GM23248 (cell line): ENCODE results near the gene RAB31. TPM values are rescaled to one million over a fixed set of nuclear protein-coding genes. Genes with fewer than 3 reads are reported as not detected.

Source experiments
- DNase-seq: peaks from one replicate; pipeline ENCODE4 v3.0.0-alpha.2; 2015
- H2AFZ ChIP-seq: fragments of 200-600 bp; sonication (generic); 2 replicates; pipeline ENCODE4 v1.6.1; 2016; ENCODE audit warnings: antibody characterized with exemption
- H3F3A ChIP-seq: fragments of 200-600 bp; sonication (generic); 2 replicates; pipeline ENCODE4 v1.6.1; 2016; ENCODE audit warnings: mild to moderate bottlenecking, antibody characterized with exemption, mixed run types; ENCODE audit not compliant: insufficient read depth
- H3K27ac ChIP-seq: fragments of 200-600 bp; sonication (generic); 2 replicates; pipeline ENCODE4 v1.5.1; 2016; ENCODE audit warnings: mild to moderate bottlenecking
- H3K27me3 ChIP-seq: fragments of 200-600 bp; sonication (generic); replicated peaks from 2 replicates; pipeline ENCODE4 v1.6.1; 2016; ENCODE audit warnings: mild to moderate bottlenecking; ENCODE audit not compliant: insufficient read depth
- H3K36me3 ChIP-seq: fragments of 200-600 bp; sonication (generic); 2 replicates; pipeline ENCODE4 v1.6.1; 2016; ENCODE audit warnings: low read depth, mild to moderate bottlenecking
- H3K4me1 ChIP-seq: fragments of 200-600 bp; sonication (generic); 2 replicates; pipeline ENCODE4 v1.6.1; 2016; ENCODE audit warnings: mild to moderate bottlenecking; ENCODE audit not compliant: insufficient read depth
- H3K4me2 ChIP-seq: fragments of 200-600 bp; sonication (generic); one replicate; pipeline ENCODE4 v1.6.1; 2016; ENCODE audit warnings: mild to moderate bottlenecking; ENCODE audit not compliant: unreplicated experiment
- H3K4me3 ChIP-seq: fragments of 200-600 bp; sonication (generic); 2 replicates; pipeline ENCODE4 v1.5.1; 2016; ENCODE audit warnings: mild to moderate bottlenecking
- H3K79me2 ChIP-seq: fragments of 200-600 bp; sonication (generic); 2 replicates; pipeline ENCODE4 v1.6.1; 2016; ENCODE audit warnings: mild to moderate bottlenecking; ENCODE audit not compliant: insufficient read depth
- H3K9ac ChIP-seq: fragments of 200-600 bp; sonication (generic); 2 replicates; pipeline ENCODE4 v1.6.1; 2016; ENCODE audit warnings: mild to moderate bottlenecking
- H3K9me2 ChIP-seq: fragments of 200-600 bp; sonication (generic); 2 replicates; pipeline ENCODE4 v1.6.1; 2016; ENCODE audit warnings: mixed run types, mild to moderate bottlenecking, moderate library complexity; ENCODE audit not compliant: insufficient read depth
- H3K9me3 ChIP-seq: fragments of 200-600 bp; sonication (generic); one replicate; pipeline ENCODE4 v1.6.1; 2017; ENCODE audit warnings: low read depth
- H4K20me1 ChIP-seq: fragments of 200-600 bp; sonication (generic); 2 replicates; pipeline ENCODE4 v1.6.0; 2016; ENCODE audit not compliant: insufficient read depth
- EZH2 ChIP-seq: fragments of 200-600 bp; sonication (generic); IDR thresholded peaks from 2 replicates; pipeline ENCODE4 v1.6.1; 2018; ENCODE audit warnings: antibody characterized with exemption, mild to moderate bottlenecking; ENCODE audit not compliant: insufficient read depth, poor library complexity, severe bottlenecking
- EZH2phosphoT487 ChIP-seq: fragments of 200-600 bp; sonication (generic); IDR thresholded peaks from 2 replicates; pipeline ENCODE4 v1.6.1; 2018; ENCODE audit warnings: antibody characterized with exemption, moderate library complexity, mild to moderate bottlenecking, low read depth; ENCODE audit not compliant: insufficient read depth
- WGBS, 2 experiments: methylation state at CpG; one replicate each; pipeline ENCODE4 v1.1.6; 2015 to 2017; ENCODE audit warnings: low lambda C conversion rate in 2 of 2, low coverage in 1 of 2; ENCODE audit errors: missing lambda C conversion rate in 2 of 2; 5-methylcytosine and 5-hydroxymethylcytosine counted together
- in situ Hi-C: fragments of 300-500 bp; cut with MboI; formaldehyde crosslinking; loops from 2 replicates; pipeline ENCODE4 v1.15.0; 2020
- polyA plus RNA-seq: library from polyadenylated mRNA; unstranded; fragments of >200 nt; fragmentation: Nextera tagmentation; extraction: Ambion mirVana; gene quantifications from 2 replicates; pipeline ENCODE4 v1.2.1, GENCODE V29; 2016
- total RNA-seq: library from RNA; depleted of rRNA; stranded (reverse); fragments of >200 nt; shearing (Covaris generic); gene quantifications from 2 replicates; pipeline ENCODE4 v1.2.3, GENCODE V29; 2014

Gene RAB31
- total and polyA plus RNA-seq, 2 experiments from 2014 or later = 49.2 to 144 TPM

- no peaks in the 10 kb centered on the region for H3K9me2 ChIP-seq
- 95 to 98% methylated on average over 9 of the region's 9 CpGs for WGBS, 2 experiments
- no peak overlapping the region for H3K4me2 ChIP-seq
- DNase-seq = no peak
- peaks cover 10% of the 10 kb centered on the region; the same call in 1 of the 2 replicates for H3K79me2 ChIP-seq
- H3K4me3 ChIP-seq = no peak overlapping the region
- no peaks in the 10 kb centered on the region for H3K9me3 ChIP-seq
- peaks cover 12% of the 10 kb centered on the region; the same call in 1 of the 2 replicates for H3F3A ChIP-seq
- TF ChIP-seq EZH2 = no peak
- no peak for TF ChIP-seq EZH2phosphoT487
- no peak overlapping the region for H3K9ac ChIP-seq
- no peak overlapping the region for H2AFZ ChIP-seq
- no peaks in the 10 kb centered on the region for H3K36me3 ChIP-seq
- H4K20me1 ChIP-seq = no peaks in the 10 kb centered on the region
- no peaks in the 10 kb centered on the region for H3K27me3 ChIP-seq
- in situ Hi-C loops = no loop called here
- peaks cover 15% of the 10 kb centered on the region for H3K4me1 ChIP-seq
- H3K27ac ChIP-seq = no peak overlapping the region
Observed at GRCh38 chr18:9806905-9807304, 98.8 kb downstream of the RAB31 start.

GRCh38 chr18:9808295-9809241, 100.5 kb downstream of the RAB31 start:
- no peaks in the 10 kb centered on the region for H3K27me3 ChIP-seq
- H3K9me2 ChIP-seq = no peaks in the 10 kb centered on the region
- H3F3A ChIP-seq = peaks cover 12% of the 10 kb centered on the region; the same call in 1 of the 2 replicates
- peak; percentile 43 for DNase-seq
- no peaks in the 10 kb centered on the region for H3K36me3 ChIP-seq
- no peak overlapping the region; the same call in 1 of the 2 replicates for H3K9ac ChIP-seq
- peaks cover 8% of the 10 kb centered on the region; the same call in 1 of the 2 replicates for H3K79me2 ChIP-seq
- in situ Hi-C loops = no loop called here
- peak overlapping the region; percentile 33 for H3K4me2 ChIP-seq
- peak overlapping the region; percentile 28; the same call in 1 of the 2 replicates for H2AFZ ChIP-seq
- TF ChIP-seq EZH2 = no peak
- no peak for TF ChIP-seq EZH2phosphoT487
- WGBS, 2 experiments = 23 to 25% methylated on average over 21 of the region's 21 CpGs
- H3K27ac ChIP-seq = no peak overlapping the region
- no peaks in the 10 kb centered on the region for H4K20me1 ChIP-seq
- H3K9me3 ChIP-seq = no peaks in the 10 kb centered on the region
- peaks cover 15% of the 10 kb centered on the region for H3K4me1 ChIP-seq
- 0 out of 2 replicates have a peak overlapping the region, but pooled peaks have one; percentile 15 for H3K4me3 ChIP-seq

- Histone ChIP-seq H3K36me3 (no peaks in the 10 kb centered on the region), H4K20me1 (no peaks in the 10 kb centered on the region), H3K27ac (no peak overlapping the region), H3K79me2 (peaks cover 9% of the 10 kb centered on the region; the same call in 1 of the 2 replicates), H3K4me3 (no peak overlapping the region), H2AFZ (no peak overlapping the region), H3K9ac (no peak overlapping the region), H3K4me1 (peaks cover 24% of the 10 kb centered on the region), H3K9me2 (no peaks in the 10 kb centered on the region), H3K4me2 (no peak overlapping the region), H3K9me3 (no peaks in the 10 kb centered on the region), H3K27me3 (no peaks in the 10 kb centered on the region), H3F3A (peaks cover 21% of the 10 kb centered on the region; the same call in 1 of the 2 replicates)
- in situ Hi-C loops = no loop called here
- DNase-seq = no peak
- no peak for TF ChIP-seq EZH2phosphoT487
- TF ChIP-seq EZH2 = no peak
- WGBS, 2 experiments = 78 to 85% methylated on average over 6 of the region's 6 CpGs
Observed at GRCh38 chr18:9809697-9810096, 101.6 kb downstream of the RAB31 start.

DNA sequence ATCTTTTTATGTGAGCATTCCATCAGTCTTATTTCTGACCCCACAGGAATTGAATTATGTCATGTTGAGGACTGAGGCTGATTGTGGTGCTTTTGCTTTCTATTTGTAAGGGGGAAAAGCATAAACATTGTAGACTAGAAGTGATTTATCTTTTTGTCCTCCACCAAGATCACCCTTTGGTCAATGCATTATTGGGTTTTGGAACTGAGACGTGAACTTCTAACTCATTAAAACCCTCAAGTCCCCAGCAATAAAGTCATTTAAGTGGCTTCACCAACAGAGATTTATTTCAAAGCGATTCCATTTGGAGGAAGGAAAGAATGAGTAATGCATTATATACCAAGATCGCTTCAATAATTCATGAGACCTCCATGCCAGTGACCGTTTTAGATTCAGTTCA, 102.2 kb downstream of the RAB31 start:
- in situ Hi-C loops = no loop called here
- Histone ChIP-seq H4K20me1 (no peaks in the 10 kb centered on the region), H3F3A (peaks cover 25% of the 10 kb centered on the region; the same call in 1 of the 2 replicates), H2AFZ (no peak overlapping the region), H3K4me2 (no peak overlapping the region), H3K4me3 (no peak overlapping the region), H3K27me3 (no peaks in the 10 kb centered on the region), H3K27ac (no peak overlapping the region), H3K9me2 (no peaks in the 10 kb centered on the region), H3K4me1 (peaks cover 27% of the 10 kb centered on the region), H3K36me3 (no peaks in the 10 kb centered on the region), H3K9ac (no peak overlapping the region), H3K79me2 (peaks cover 9% of the 10 kb centered on the region; the same call in 1 of the 2 replicates), H3K9me3 (no peaks in the 10 kb centered on the region)
- DNase-seq = no peak
- WGBS, 2 experiments = 76 to 84% methylated on average over 4 of the region's 4 CpGs
- no peak for TF ChIP-seq EZH2phosphoT487
